ENCODE measurements around the gene HTD2. TPM values are rescaled to one million over a fixed set of nuclear protein-coding genes. Genes with fewer than 3 reads are reported as not detected.

The HTD2 gene
- total RNA-seq (2021; ENCODE audit: unreplicated experiment), result 7.9 TPM
- polyA plus RNA-seq (2012; ENCODE audit: insufficient read length), result 6.1 TPM
- percentile 68 among the genes with signal in this experiment for Bru-seq, nascent RNA
- BruChase-seq, experiment 1, labeled RNA remaining after a 2-hour chase, result percentile 65 among the genes with signal in this experiment
- BruChase-seq, experiment 2, labeled RNA remaining after a 6-hour chase, result percentile 52 among the genes with signal in this experiment
- long read RNA-seq, partial matches to known transcripts, result 0 of 3 reads
- long read RNA-seq, other reads (novel, unspliced or antisense), result 0 of 3 reads

DNA sequence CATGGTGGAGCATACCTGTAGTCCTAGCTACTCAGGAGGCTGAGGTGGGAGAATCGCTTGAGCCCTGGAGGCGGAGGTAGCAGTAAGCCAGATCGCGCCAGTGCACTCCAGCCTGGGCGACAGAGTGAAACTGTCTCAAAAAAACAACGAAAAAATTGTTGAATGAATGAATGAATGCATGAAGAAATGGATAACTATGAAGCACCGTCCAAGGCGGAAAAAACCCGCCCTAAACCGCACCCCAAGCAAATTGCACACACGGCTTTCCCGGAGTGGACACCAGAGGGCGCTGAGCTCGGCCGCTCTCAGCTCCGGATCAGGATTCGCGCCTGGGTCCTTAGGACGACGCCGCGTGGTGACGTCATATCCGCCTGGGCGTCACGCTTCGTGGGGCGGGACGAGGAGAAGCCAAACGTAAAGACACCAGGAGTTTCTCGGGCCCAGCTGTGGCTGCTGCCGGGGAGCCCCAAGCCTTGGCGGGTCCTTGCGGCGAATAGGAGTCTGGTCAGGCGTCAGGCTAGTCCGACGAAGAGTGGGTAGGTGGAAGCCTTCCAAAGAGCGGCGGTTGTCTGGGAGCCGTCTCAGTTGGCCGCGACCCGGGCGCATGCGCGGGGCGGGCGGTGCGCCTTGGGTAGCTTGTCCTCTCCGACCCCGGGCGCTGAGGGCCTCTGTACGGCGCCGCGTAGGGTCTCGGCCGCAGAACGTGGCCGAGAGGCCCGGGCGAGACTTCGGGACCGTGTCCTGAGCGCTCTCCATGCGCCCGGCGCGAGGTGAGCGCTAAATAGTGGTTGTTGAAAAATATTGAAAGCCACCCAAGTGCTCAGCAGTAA lies at the start of gene HTD2, which contains the start of gene RPP14:
TSS of gene HTD2 (plus strand) at position 639 of the 830 bp plus-strand sequence. CDS start 11,094 bp downstream, outside the sequence.
TSS of gene RPP14 (plus strand) at position 364 of the 830 bp plus-strand sequence. CDS start 4,085 bp downstream, outside the sequence.
- Histone ChIP-seq H3K9me3 (ENCODE audit: control insufficient read depth, insufficient read depth, low read depth, low read length) (peaks cover 5% of the 10 kb centered on the region; the same call in 1 of the 2 replicates), H3K4me3 (ENCODE audit: low read depth in 2 of 2, low read length in 2 of 2) (peak within 1 kb of the TSS; percentile 97), H3K27ac (ENCODE audit: low read length) (peak within 1 kb of the TSS; percentile 96), H3K27me3 (ENCODE audit: control insufficient read depth, insufficient read depth, low read length) (no peaks in the 10 kb centered on the region), H3K4me1 (ENCODE audit: control insufficient read depth, insufficient read depth, low read length) (peaks cover 6% of the 10 kb centered on the region), H3K36me3 (ENCODE audit: control insufficient read depth, insufficient read depth, low read length) (peaks cover 8% of the 10 kb centered on the region; the same call in 1 of the 2 replicates)
- in situ Hi-C loops (cut with HindIII; ENCODE audit: low pct_unique_long_range_greater_than_20kb, low sequenced_read_pairs), result no loop called here
- ChIA-PET CTCF (interaction anchor here (0.6 to 2.1 kb wide), 5 partner anchors 75 to 419 kb away, joined by 3 to 13 read pairs (median 6); no protein-coding TSS in a partner anchor), POLR2A (interaction anchor here (0.6 kb wide), 1 partner anchor 29 kb away, joined by 3 read pairs; no protein-coding TSS in a partner anchor)
- ATAC-seq (peak; percentile 95), DNase-seq (ENCODE audit: low read depth, low spot score) (peak; percentile 80)
- BruUV-seq (replicated peaks), result TSS peak; percentile 85
- TF ChIP-seq SIN3A (IDR thresholded peaks at IDR 0.05; ENCODE audit: borderline replicate concordance, insufficient read depth, low read depth, low read length) (no peak), POLR2AphosphoS5 (IDR thresholded peaks at IDR 0.05; ENCODE audit: low read depth, low read length) (peak; percentile 92), TCF7L2 (IDR thresholded peaks at IDR 0.05; ENCODE audit: low read depth, low read length) (no peak)
- TF ChIP-seq, protein P1, sequence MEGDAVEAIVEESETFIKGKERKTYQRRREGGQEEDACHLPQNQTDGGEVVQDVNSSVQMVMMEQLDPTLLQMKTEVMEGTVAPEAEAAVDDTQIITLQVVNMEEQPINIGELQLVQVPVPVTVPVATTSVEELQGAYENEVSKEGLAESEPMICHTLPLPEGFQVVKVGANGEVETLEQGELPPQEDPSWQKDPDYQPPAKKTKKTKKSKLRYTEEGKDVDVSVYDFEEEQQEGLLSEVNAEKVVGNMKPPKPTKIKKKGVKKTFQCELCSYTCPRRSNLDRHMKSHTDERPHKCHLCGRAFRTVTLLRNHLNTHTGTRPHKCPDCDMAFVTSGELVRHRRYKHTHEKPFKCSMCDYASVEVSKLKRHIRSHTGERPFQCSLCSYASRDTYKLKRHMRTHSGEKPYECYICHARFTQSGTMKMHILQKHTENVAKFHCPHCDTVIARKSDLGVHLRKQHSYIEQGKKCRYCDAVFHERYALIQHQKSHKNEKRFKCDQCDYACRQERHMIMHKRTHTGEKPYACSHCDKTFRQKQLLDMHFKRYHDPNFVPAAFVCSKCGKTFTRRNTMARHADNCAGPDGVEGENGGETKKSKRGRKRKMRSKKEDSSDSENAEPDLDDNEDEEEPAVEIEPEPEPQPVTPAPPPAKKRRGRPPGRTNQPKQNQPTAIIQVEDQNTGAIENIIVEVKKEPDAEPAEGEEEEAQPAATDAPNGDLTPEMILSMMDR (IDR thresholded peaks at IDR 0.05), result peak; percentile 95
- TF ChIP-seq, protein P2, sequence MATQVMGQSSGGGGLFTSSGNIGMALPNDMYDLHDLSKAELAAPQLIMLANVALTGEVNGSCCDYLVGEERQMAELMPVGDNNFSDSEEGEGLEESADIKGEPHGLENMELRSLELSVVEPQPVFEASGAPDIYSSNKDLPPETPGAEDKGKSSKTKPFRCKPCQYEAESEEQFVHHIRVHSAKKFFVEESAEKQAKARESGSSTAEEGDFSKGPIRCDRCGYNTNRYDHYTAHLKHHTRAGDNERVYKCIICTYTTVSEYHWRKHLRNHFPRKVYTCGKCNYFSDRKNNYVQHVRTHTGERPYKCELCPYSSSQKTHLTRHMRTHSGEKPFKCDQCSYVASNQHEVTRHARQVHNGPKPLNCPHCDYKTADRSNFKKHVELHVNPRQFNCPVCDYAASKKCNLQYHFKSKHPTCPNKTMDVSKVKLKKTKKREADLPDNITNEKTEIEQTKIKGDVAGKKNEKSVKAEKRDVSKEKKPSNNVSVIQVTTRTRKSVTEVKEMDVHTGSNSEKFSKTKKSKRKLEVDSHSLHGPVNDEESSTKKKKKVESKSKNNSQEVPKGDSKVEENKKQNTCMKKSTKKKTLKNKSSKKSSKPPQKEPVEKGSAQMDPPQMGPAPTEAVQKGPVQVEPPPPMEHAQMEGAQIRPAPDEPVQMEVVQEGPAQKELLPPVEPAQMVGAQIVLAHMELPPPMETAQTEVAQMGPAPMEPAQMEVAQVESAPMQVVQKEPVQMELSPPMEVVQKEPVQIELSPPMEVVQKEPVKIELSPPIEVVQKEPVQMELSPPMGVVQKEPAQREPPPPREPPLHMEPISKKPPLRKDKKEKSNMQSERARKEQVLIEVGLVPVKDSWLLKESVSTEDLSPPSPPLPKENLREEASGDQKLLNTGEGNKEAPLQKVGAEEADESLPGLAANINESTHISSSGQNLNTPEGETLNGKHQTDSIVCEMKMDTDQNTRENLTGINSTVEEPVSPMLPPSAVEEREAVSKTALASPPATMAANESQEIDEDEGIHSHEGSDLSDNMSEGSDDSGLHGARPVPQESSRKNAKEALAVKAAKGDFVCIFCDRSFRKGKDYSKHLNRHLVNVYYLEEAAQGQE (IDR thresholded peaks at IDR 0.05; ENCODE audit: insufficient read depth in 1 of 2, low read depth in 2 of 2, low read length in 1 of 2), result no peak
- intact Hi-C loops (cut with micrococcal nuclease; ENCODE audit: unreplicated experiment), result no loop called here

DNA sequence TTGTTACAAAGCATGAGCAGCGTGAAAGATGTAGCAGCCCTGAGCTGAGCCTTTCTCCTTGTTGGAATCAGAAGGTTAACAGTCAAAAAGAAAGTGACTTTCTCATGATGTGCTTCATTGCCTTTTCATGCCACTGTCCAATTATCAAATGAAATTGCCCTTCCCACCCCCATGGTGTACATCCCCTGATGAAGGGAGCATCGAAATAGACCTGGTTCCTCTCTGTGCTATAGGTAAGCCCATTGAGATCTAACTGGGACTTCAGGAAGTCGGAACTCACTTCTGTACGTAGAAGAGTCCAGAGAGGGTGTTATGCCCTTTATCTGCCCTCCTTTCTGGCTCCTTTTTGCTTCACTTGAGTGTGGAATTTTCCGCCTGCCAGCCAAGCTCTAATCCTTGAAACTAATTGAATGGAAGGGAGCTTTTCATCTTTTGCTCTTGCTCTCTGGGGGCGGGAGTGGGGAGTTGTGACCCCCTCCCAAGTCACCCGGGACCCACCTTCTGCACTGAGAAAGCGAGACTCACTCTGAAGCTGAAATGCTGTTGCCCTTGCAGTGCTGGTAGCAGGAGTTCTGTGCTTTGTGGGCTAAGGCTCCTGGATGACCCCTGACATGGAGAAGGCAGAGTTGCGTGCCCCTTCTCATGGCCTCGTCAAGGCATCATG lies 47.8 kb upstream of the HTD2 start:
- Histone ChIP-seq H3K4me1 (ENCODE audit: control insufficient read depth, insufficient read depth, low read length) (no peaks in the 10 kb centered on the region), H3K27ac (ENCODE audit: low read length) (no peak overlapping the region), H3K4me3 (ENCODE audit: low read depth in 2 of 2, low read length in 2 of 2) (no peak overlapping the region), H3K27me3 (ENCODE audit: control insufficient read depth, insufficient read depth, low read length) (no peaks in the 10 kb centered on the region), H3K36me3 (ENCODE audit: control insufficient read depth, insufficient read depth, low read length) (no peaks in the 10 kb centered on the region; the same call in 1 of the 2 replicates), H3K9me3 (ENCODE audit: control insufficient read depth, insufficient read depth, low read depth, low read length) (no peaks in the 10 kb centered on the region)
- ATAC-seq (no peak), DNase-seq (ENCODE audit: low read depth, low spot score) (no peak)
- no TSS peak for BruUV-seq (replicated peaks)
- intact Hi-C loops (cut with micrococcal nuclease; ENCODE audit: unreplicated experiment), result no loop called here
- CTCF ChIA-PET, result no interaction called here
- TF ChIP-seq, protein P2 (IDR thresholded peaks at IDR 0.05; ENCODE audit: insufficient read depth in 1 of 2, low read depth in 2 of 2, low read length in 1 of 2), result no peak
- TF ChIP-seq, protein P1 (IDR thresholded peaks at IDR 0.05), result no peak
- TF ChIP-seq TCF7L2 (IDR thresholded peaks at IDR 0.05; ENCODE audit: low read depth, low read length), result no peak
- TF ChIP-seq POLR2AphosphoS5 (IDR thresholded peaks at IDR 0.05; ENCODE audit: low read depth, low read length), result no peak
- no peak for TF ChIP-seq SIN3A (IDR thresholded peaks at IDR 0.05; ENCODE audit: borderline replicate concordance, insufficient read depth, low read depth, low read length)
- POLR2A ChIA-PET, result no interaction called here
- in situ Hi-C loops (cut with HindIII; ENCODE audit: low pct_unique_long_range_greater_than_20kb, low sequenced_read_pairs), result no loop called here

Measured in Panc1 (cell line).